ENCODE data around the gene NTM. TPM values are rescaled to one million over a fixed set of nuclear protein-coding genes. Genes with fewer than 3 reads are reported as not detected.
"Not testable (repeated sequence)": the region's sequence is repeated elsewhere in the genome, so short reads cannot be mapped to it uniquely, and the experiment has no call there.

The NTM gene
- total RNA-seq: 8.5 TPM
- polyA plus RNA-seq (ENCODE audit: insufficient read depth in 1 of 8, insufficient read length in 8 of 8, low replicate concordance in 1 of 8): 10 to 100 TPM; 14.0 to 37.1 (median 22.7) TPM
- long read RNA-seq, donor 1, partial matches to known transcripts: 0 of 3 reads
- long read RNA-seq, donor 1, other reads (novel, unspliced or antisense): 0 of 3 reads
- long read RNA-seq, donor 2, partial matches to known transcripts: 0 of 1 reads
- long read RNA-seq, donor 2, other reads (novel, unspliced or antisense): 0 of 1 reads
- long read RNA-seq, donor 3, partial matches to known transcripts: 0 of 1 reads
- long read RNA-seq, donor 3, other reads (novel, unspliced or antisense): 0 of 1 reads
- long read RNA-seq, donor 4: 0 reads
- long read RNA-seq, donor 5, transcript NTM-206 (7 exons, 2,583 nt): major isoform, 18 of 33 reads
- long read RNA-seq, donor 5, transcript NTM-221 (6 exons, 2,550 nt): minor isoform, 9 of 33 reads
- long read RNA-seq, donor 5, partial matches to known transcripts: 5 of 33 reads
- long read RNA-seq, donor 5, other reads (novel, unspliced or antisense): 0 of 33 reads
- long read RNA-seq, donor 6, partial matches to known transcripts: 0 of 1 reads
- long read RNA-seq, donor 6, other reads (novel, unspliced or antisense): 0 of 1 reads
- long read RNA-seq, donor 7, transcript NTM-206 (7 exons, 2,583 nt): minor isoform, 5 of 11 reads
- long read RNA-seq, donor 7, transcript NTM-221 (6 exons, 2,550 nt): major isoform, 6 of 11 reads
- long read RNA-seq, donor 7, partial matches to known transcripts: 0 of 11 reads
- long read RNA-seq, donor 7, other reads (novel, unspliced or antisense): 0 of 11 reads
- long read RNA-seq, donor 8, partial matches to known transcripts: 0 of 2 reads
- long read RNA-seq, donor 8, other reads (novel, unspliced or antisense): 0 of 2 reads
- long read RNA-seq, donor 9, partial matches to known transcripts: 0 of 7 reads
- long read RNA-seq, donor 9, other reads (novel, unspliced or antisense): 0 of 7 reads
- long read RNA-seq, donor 10, partial matches to known transcripts: 0 of 2 reads
- long read RNA-seq, donor 10, other reads (novel, unspliced or antisense): 0 of 2 reads
- long read RNA-seq, donor 11, partial matches to known transcripts: 0 of 5 reads
- long read RNA-seq, donor 11, other reads (novel, unspliced or antisense): 0 of 5 reads

GRCh38 chr11:131370090-131370751 is at the start of gene NTM:
TSS of gene NTM (plus strand) at chr11:131370615.
- Histone ChIP-seq H3K36me3 (ENCODE audit: control insufficient read depth, insufficient read depth, low read length) (no peaks in the 10 kb centered on the region), H3K27ac (ENCODE audit: low read length) (no peak within 1 kb of the TSS), H3K9me3 (replicated peaks; ENCODE audit: control insufficient read depth, low read depth, low read length) (no peaks in the 10 kb centered on the region), H3K27me3 (ENCODE audit: control insufficient read depth, insufficient read depth, low read length) (peaks cover 40% of the 10 kb centered on the region), H3K4me3 (ENCODE audit: low read length) (no peak within 1 kb of the TSS), H3K4me1 (ENCODE audit: control insufficient read depth, insufficient read depth, low read length) (peaks cover 14% of the 10 kb centered on the region)
- no CpG with 5 or more reads among the region's 7 CpGs for WGBS (ENCODE audit: insufficient coverage)
- peak; percentile 83 for DNase-seq

- Histone ChIP-seq H3K27ac (ENCODE audit: low read length) (no peak overlapping the region), H3K36me3 (ENCODE audit: control insufficient read depth, insufficient read depth, low read length) (no peaks in the 10 kb centered on the region), H3K4me3 (ENCODE audit: low read length) (no peak overlapping the region), H3K9me3 (replicated peaks; ENCODE audit: control insufficient read depth, low read depth, low read length) (no peaks in the 10 kb centered on the region), H3K4me1 (ENCODE audit: control insufficient read depth, insufficient read depth, low read length) (no peaks in the 10 kb centered on the region), H3K27me3 (ENCODE audit: control insufficient read depth, insufficient read depth, low read length) (peaks cover 10% of the 10 kb centered on the region)
- 52% methylated on average over 7 of the region's 11 CpGs for WGBS (ENCODE audit: insufficient coverage)
- no peak for DNase-seq
Measured at GRCh38 chr11:131324921-131325570, 45.4 kb upstream of the NTM start.

DNA sequence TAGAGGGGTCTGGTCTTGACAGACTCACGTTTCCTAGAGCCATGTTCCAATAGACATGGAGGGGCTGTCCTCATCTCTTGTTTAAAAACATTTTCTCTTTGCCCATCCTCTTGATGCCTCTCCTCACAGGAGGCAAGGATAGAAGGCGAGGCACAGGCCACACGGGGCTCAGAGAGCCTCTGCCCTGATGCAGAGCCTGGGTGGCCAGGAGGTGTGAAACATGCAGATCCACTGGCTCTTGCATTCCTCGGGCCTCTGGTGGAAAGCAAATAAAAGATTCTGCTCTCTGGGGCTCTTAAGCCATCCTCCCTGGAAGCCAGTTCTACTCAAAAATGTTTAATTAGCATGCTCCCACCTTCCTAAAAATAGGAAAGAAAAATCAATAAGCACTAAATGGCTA is 43.6 kb upstream of the NTM start:
- WGBS (ENCODE audit: insufficient coverage): 37% methylated on average over 2 of the region's 4 CpGs
- no peaks in the 10 kb centered on the region for H3K4me1 ChIP-seq (ENCODE audit: control insufficient read depth, insufficient read depth, low read length)
- no peaks in the 10 kb centered on the region for H3K36me3 ChIP-seq (ENCODE audit: control insufficient read depth, insufficient read depth, low read length)
- DNase-seq: no peak
- no peaks in the 10 kb centered on the region for H3K9me3 ChIP-seq (replicated peaks; ENCODE audit: control insufficient read depth, low read depth, low read length)
- H3K27me3 ChIP-seq (ENCODE audit: control insufficient read depth, insufficient read depth, low read length): peaks cover 10% of the 10 kb centered on the region
- no peak overlapping the region for H3K27ac ChIP-seq (ENCODE audit: low read length)
- no peak overlapping the region for H3K4me3 ChIP-seq (ENCODE audit: low read length)

DNA sequence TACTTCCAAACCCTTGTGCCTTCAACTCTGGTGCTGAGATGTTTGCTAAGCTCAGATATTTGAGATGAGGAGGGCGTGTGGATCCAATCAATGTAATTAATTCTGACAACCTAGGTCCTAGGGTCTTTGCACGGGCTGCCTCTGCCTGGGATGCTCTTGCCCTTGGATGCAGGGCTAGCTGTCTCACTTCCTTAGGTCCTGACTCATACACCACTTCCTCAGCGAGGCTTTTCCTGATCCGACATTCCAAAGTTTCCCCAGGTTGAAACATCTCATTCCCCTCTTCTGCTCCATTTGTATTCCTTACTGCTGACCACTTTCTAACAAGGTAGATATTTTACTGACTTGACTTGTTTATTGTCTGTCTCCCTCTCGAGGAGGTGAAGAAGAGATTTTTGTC is 43.0 kb upstream of the NTM start:
- Histone ChIP-seq H3K36me3 (ENCODE audit: control insufficient read depth, insufficient read depth, low read length) (no peaks in the 10 kb centered on the region), H3K4me3 (ENCODE audit: low read length) (no peak overlapping the region), H3K27ac (ENCODE audit: low read length) (no peak overlapping the region), H3K4me1 (ENCODE audit: control insufficient read depth, insufficient read depth, low read length) (no peaks in the 10 kb centered on the region), H3K9me3 (replicated peaks; ENCODE audit: control insufficient read depth, low read depth, low read length) (no peaks in the 10 kb centered on the region), H3K27me3 (ENCODE audit: control insufficient read depth, insufficient read depth, low read length) (peaks cover 10% of the 10 kb centered on the region)
- WGBS (ENCODE audit: insufficient coverage): 58% methylated on average over 3 of the region's 5 CpGs
- no peak for DNase-seq

DNA sequence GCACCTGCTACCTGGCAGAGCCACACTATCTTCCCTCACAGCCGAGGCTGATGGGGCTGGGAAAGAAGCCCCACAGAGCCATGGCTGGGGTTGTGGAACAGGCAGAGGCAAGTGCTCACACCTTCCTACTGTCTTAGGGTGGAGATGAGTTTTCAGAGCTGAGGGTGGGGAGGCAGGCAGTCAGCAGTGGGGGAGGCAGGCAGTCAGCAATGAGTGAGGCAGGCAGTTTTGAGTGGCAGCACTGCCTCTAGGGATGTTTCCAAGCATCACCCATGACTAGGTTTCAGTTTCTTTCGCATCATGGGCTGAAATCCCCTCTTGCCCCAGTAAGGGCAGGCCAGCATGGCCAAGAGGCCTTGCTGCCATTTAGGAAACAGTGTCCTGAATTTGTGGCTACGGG is 41.6 kb upstream of the NTM start:
- no peak for DNase-seq
- H3K27me3 ChIP-seq (ENCODE audit: control insufficient read depth, insufficient read depth, low read length): peaks cover 10% of the 10 kb centered on the region
- H3K4me3 ChIP-seq (ENCODE audit: low read length): no peak overlapping the region
- no peaks in the 10 kb centered on the region for H3K9me3 ChIP-seq (replicated peaks; ENCODE audit: control insufficient read depth, low read depth, low read length)
- no peaks in the 10 kb centered on the region for H3K4me1 ChIP-seq (ENCODE audit: control insufficient read depth, insufficient read depth, low read length)
- no peak overlapping the region for H3K27ac ChIP-seq (ENCODE audit: low read length)
- no peaks in the 10 kb centered on the region for H3K36me3 ChIP-seq (ENCODE audit: control insufficient read depth, insufficient read depth, low read length)
- 80% methylated on average over 2 of the region's 3 CpGs for WGBS (ENCODE audit: insufficient coverage)

GRCh38 chr11:131331010-131331409 is 39.4 kb upstream of the NTM start:
- no peak for DNase-seq
- H3K4me1 ChIP-seq (ENCODE audit: control insufficient read depth, insufficient read depth, low read length): no peaks in the 10 kb centered on the region
- H3K27me3 ChIP-seq (ENCODE audit: control insufficient read depth, insufficient read depth, low read length): peaks cover 10% of the 10 kb centered on the region
- no peaks in the 10 kb centered on the region for H3K9me3 ChIP-seq (replicated peaks; ENCODE audit: control insufficient read depth, low read depth, low read length)
- 60% methylated on average over 6 of the region's 7 CpGs for WGBS (ENCODE audit: insufficient coverage)
- H3K4me3 ChIP-seq (ENCODE audit: low read length): no peak overlapping the region
- H3K27ac ChIP-seq (ENCODE audit: low read length): no peak overlapping the region
- no peaks in the 10 kb centered on the region for H3K36me3 ChIP-seq (ENCODE audit: control insufficient read depth, insufficient read depth, low read length)

DNA sequence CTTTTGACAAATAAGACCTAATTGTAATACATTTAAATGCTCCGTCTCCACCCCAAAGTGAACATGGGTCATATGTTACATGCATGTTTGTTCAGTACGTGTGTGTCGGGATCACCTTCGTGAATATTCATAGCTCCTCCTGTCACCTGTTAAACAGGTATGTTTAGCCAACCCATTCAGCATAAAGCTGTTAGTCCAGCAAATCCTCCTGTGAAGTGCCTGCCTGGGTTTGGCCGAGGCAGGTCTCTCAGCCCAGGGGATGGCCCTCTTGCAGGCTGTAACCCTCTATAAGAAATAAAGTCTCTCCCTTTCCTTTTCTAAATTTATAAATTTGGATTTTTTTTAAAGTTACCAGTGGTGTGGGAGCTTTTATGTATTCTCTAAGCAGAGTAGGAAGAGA is 38.9 kb upstream of the NTM start:
- 100% methylated on average over 1 of the region's 5 CpGs for WGBS (ENCODE audit: insufficient coverage)
- Histone ChIP-seq H3K4me1 (ENCODE audit: control insufficient read depth, insufficient read depth, low read length) (no peaks in the 10 kb centered on the region), H3K4me3 (ENCODE audit: low read length) (no peak overlapping the region), H3K27ac (ENCODE audit: low read length) (no peak overlapping the region), H3K9me3 (replicated peaks; ENCODE audit: control insufficient read depth, low read depth, low read length) (no peaks in the 10 kb centered on the region), H3K27me3 (ENCODE audit: control insufficient read depth, insufficient read depth, low read length) (peaks cover 9% of the 10 kb centered on the region), H3K36me3 (ENCODE audit: control insufficient read depth, insufficient read depth, low read length) (no peaks in the 10 kb centered on the region)
- DNase-seq: no peak

DNA sequence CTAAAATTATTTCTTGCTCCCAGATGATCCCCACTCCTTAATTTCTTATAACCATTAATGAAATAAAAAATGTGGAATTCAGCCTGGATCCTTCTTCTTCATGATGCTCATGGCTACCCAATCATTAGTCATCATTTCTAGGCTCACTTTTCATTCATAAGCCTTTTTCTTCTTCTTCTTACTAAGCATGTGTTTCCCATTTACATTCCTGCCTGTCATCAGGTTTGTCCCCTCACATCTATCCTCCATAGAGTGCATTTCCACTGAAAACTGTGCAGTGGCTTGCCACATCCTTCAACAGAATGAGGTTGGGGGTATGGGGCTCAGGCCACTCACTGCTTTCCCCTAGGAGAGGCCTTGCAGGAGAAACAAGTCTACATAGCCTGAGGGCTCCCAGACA is 35.8 kb upstream of the NTM start:
- DNase-seq: no peak
- no peak overlapping the region for H3K4me3 ChIP-seq (ENCODE audit: low read length)
- peaks cover 2% of the 10 kb centered on the region for H3K27me3 ChIP-seq (ENCODE audit: control insufficient read depth, insufficient read depth, low read length)
- H3K4me1 ChIP-seq (ENCODE audit: control insufficient read depth, insufficient read depth, low read length): no peaks in the 10 kb centered on the region
- no peaks in the 10 kb centered on the region for H3K36me3 ChIP-seq (ENCODE audit: control insufficient read depth, insufficient read depth, low read length)
- no peak overlapping the region for H3K27ac ChIP-seq (ENCODE audit: low read length)
- no peaks in the 10 kb centered on the region for H3K9me3 ChIP-seq (replicated peaks; ENCODE audit: control insufficient read depth, low read depth, low read length)

DNA sequence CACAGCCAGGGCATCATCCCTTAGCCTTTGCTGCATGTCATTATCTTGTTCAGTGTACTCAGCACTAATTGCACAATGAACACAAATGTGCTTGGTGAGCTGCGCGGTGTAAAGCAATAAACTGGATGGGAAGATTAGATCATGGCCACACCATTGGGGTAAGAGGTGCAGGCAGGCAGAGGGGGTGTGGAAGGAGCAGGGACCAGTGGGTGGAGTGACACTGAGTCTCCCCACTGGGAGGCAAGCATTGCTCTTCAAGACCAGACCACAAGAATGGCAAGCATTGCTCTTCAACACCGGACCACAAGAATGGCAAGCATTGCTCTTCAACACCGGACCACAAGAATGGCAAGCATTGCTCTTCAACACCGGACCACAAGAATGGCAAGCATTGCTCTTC is 28.5 kb upstream of the NTM start:
- DNase-seq: not testable (repeated sequence)
- WGBS (ENCODE audit: insufficient coverage): 46% methylated on average over 2 of the region's 5 CpGs

More for the DNA sequence above, 28.5 kb upstream of the NTM start:
- H3K9me3 ChIP-seq (replicated peaks; ENCODE audit: control insufficient read depth, low read depth, low read length); H3K36me3 ChIP-seq (ENCODE audit: control insufficient read depth, insufficient read depth, low read length); H3K27ac ChIP-seq (ENCODE audit: low read length); H3K27me3 ChIP-seq (ENCODE audit: control insufficient read depth, insufficient read depth, low read length); H3K4me3 ChIP-seq (ENCODE audit: low read length); H3K4me1 ChIP-seq (ENCODE audit: control insufficient read depth, insufficient read depth, low read length): not testable (repeated sequence)

Data from muscle of leg (tissue), 16 donors.